ENCODE data around the gene SPTLC2. TPM values are rescaled to one million over a fixed set of nuclear protein-coding genes. Genes with fewer than 3 reads are reported as not detected.

The SPTLC2 gene
- total RNA-seq, 1 donor from 2014 or later, result 31.9 TPM

GRCh38 chr14:77610553-77610952, 5.9 kb downstream of the SPTLC2 start:
- no peak overlapping the region for H3K4me3 ChIP-seq (ENCODE audit: low read depth, low read length)
- FAIRE-seq (no peak), DNase-seq (ENCODE audit: low read depth) (no peak)
- no peaks in the 10 kb centered on the region for H3K27me3 ChIP-seq (ENCODE audit: control insufficient read depth, insufficient read depth, low read length)
- TF ChIP-seq CTCF (IDR thresholded peaks at IDR 0.05; ENCODE audit: insufficient read depth, low read length, severe bottlenecking), result no peak
- no peaks in the 10 kb centered on the region for H3K36me3 ChIP-seq (ENCODE audit: control insufficient read depth, insufficient read depth, low read length)

- FAIRE-seq (no peak), DNase-seq (ENCODE audit: low read depth) (no peak)
- no peak for TF ChIP-seq CTCF (IDR thresholded peaks at IDR 0.05; ENCODE audit: insufficient read depth, low read length, severe bottlenecking)
- Histone ChIP-seq H3K36me3 (ENCODE audit: control insufficient read depth, insufficient read depth, low read length) (no peaks in the 10 kb centered on the region), H3K4me3 (ENCODE audit: low read depth, low read length) (no peak overlapping the region), H3K27me3 (ENCODE audit: control insufficient read depth, insufficient read depth, low read length) (no peaks in the 10 kb centered on the region)
Observed at GRCh38 chr14:77609922-77610321, 6.5 kb downstream of the SPTLC2 start.

GRCh38 chr14:77607741-77608302, 8.6 kb downstream of the SPTLC2 start:
- DNase-seq (ENCODE audit: low read depth) (no peak), FAIRE-seq (no peak)
- Histone ChIP-seq H3K27me3 (ENCODE audit: control insufficient read depth, insufficient read depth, low read length) (no peaks in the 10 kb centered on the region), H3K36me3 (ENCODE audit: control insufficient read depth, insufficient read depth, low read length) (no peaks in the 10 kb centered on the region), H3K4me3 (ENCODE audit: low read depth, low read length) (no peak overlapping the region)
- no peak for TF ChIP-seq CTCF (IDR thresholded peaks at IDR 0.05; ENCODE audit: insufficient read depth, low read length, severe bottlenecking)

GRCh38 chr14:77605392-77605972, 11.0 kb downstream of the SPTLC2 start:
- FAIRE-seq (no peak), DNase-seq (ENCODE audit: low read depth) (no peak)
- no peak overlapping the region for H3K4me3 ChIP-seq (ENCODE audit: low read depth, low read length)
- no peak for TF ChIP-seq CTCF (IDR thresholded peaks at IDR 0.05; ENCODE audit: insufficient read depth, low read length, severe bottlenecking)
- no peaks in the 10 kb centered on the region for H3K36me3 ChIP-seq (ENCODE audit: control insufficient read depth, insufficient read depth, low read length)
- no peaks in the 10 kb centered on the region for H3K27me3 ChIP-seq (ENCODE audit: control insufficient read depth, insufficient read depth, low read length)

- Histone ChIP-seq H3K27me3 (ENCODE audit: control insufficient read depth, insufficient read depth, low read length) (no peaks in the 10 kb centered on the region), H3K36me3 (ENCODE audit: control insufficient read depth, insufficient read depth, low read length) (no peaks in the 10 kb centered on the region), H3K4me3 (ENCODE audit: low read depth, low read length) (no peak overlapping the region)
- FAIRE-seq (no peak), DNase-seq (ENCODE audit: low read depth) (peak; percentile 40)
- peak; percentile 57 for TF ChIP-seq CTCF (IDR thresholded peaks at IDR 0.05; ENCODE audit: insufficient read depth, low read length, severe bottlenecking)
Observed at GRCh38 chr14:77603654-77604255, 12.7 kb downstream of the SPTLC2 start.
